GM18861 (cell line): ENCODE results near the gene CFAP58.

Experiments used
- ATAC-seq: cut with Tn5 transposase; IDR thresholded peaks from one replicate; pipeline ENCODE4 v1.9.1; 2021; ENCODE audit not compliant: unreplicated experiment

The CFAP58 gene

DNA sequence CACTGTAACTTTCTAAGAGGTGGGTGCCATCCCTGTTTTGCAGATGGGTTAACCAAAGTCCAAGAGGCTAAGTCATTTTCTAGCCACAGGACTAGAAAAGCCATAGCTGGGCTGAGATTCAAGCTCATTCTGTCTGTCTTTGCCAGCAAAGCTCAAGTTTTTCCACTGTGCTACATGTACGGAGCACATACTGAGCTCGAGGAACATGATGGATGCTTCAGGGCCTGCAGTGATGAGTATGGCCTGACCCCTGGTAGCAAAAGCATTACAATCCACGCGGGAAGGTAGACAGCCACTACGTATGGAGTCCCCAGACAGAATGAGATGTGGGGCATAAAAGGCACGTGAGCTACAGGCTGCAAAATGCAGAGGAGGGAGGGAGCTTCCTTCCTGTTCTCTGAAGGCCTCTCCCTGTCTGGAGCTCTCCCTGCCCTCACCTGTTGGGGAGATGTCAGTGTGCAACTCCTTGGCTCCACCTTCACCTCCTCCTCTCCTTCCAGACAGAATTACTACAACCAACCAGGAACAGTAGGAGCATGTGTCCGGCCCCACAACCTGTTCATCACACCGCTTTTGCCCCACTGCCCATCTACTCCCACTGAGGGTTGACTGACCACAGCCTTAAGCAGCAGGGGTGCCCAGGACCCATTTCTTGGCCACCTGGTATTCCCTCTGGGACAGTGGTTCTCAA, 31.8 kb upstream of the CFAP58 start:
- no peak for ATAC-seq

DNA sequence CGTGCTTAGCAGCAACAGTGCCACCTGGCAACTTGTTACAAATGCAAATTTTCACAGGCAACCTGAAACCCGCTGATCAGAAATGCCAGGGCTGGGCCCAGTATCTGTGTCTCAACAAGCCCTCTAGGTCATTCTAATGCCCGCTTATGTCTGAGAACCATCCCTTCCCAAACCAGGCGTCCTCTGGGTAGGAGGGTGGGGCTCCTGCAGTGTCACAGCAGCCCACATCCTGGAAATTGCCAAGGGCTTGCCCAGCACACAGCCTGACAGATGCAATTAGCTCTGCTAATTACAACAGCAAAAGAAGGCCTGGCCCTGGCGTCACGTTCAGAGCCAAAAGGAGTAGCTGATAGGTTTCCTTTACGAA, 31.2 kb upstream of the CFAP58 start:
- ATAC-seq, result peak; percentile 38

DNA sequence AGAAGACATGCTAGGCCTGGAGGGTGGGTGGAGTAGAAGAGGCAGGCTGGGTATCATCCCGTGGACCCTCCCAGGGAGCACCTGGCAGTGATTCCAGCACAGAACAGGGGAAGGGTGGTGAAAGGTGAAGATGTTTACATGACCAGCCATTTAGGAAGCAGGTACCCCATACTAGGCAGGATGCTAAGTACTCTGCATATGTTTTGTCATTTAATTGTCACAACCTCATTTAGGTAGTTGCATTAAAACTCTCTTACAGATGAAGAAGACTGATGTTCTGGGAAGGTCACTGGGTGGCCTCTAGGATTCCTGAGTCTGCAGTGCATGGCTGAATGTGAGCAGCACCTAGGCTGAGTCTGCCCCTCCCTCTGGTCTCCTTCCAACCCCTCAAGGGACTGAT, 30.5 kb upstream of the CFAP58 start:
- ATAC-seq, result no peak

DNA sequence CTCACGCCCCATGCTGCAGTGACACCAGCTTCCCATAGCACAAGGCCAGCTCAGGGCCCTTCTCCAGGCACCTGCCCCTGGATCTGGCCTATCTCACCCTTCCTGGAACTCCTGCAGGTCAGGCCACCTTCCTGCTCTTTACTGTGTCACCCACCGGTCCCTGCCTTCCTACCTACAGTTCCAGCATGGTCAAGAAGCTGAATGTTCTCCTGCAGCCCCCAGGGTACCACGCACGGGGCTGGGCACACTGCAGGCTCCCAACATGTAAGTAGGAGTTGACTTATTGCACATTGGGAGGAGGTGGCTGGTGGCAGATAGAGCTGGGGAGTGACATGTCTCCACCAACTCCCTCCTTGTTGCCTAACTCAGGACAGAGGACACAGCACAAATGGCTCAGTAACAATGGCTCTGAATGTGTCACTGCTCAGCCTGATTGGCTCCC, 29.9 kb upstream of the CFAP58 start:
- ATAC-seq, result no peak

DNA sequence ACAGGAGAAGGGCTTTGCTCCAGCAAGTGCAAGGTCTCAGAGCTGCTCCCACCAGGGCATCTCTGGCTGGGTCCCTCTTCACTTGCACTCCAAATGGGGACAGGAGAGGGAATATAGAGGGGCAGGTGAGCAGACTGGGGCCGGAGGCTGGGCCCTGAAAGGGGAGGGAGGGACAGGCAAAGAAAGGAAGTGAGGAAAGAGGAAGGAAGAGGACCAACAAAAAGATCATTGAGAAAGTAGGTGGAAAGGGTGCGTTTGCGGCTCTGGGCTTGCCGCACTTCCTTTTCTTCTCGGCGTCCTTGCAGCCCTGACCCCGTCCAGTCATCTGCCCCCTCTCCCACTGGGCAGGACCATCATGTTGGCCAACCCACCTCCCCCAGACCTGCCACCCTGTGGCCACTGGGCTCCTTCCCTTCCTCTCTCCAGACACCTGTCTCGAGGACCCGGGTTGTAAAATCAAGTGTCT, 29.4 kb upstream of the CFAP58 start:
- no peak for ATAC-seq

DNA sequence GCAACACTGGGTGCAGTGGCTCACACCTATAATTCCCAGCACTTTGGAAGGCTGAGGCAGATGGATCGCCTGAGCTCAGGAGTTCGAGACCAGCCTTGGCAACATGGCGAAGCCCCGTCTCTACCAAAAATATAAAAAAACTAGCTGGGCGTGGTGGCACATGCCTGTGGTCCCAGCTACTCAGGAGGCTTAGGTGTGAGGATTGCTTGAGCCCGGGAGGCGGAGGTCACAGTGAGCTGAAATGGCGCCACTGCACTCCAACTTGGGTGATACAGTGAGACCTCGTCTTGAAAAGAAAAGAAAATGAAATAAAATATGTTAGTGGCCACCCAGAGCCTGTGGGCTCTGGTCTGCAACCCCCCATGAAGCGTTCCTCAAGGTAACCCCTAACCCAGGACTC, 28.7 kb upstream of the CFAP58 start:
- ATAC-seq, result no peak

DNA sequence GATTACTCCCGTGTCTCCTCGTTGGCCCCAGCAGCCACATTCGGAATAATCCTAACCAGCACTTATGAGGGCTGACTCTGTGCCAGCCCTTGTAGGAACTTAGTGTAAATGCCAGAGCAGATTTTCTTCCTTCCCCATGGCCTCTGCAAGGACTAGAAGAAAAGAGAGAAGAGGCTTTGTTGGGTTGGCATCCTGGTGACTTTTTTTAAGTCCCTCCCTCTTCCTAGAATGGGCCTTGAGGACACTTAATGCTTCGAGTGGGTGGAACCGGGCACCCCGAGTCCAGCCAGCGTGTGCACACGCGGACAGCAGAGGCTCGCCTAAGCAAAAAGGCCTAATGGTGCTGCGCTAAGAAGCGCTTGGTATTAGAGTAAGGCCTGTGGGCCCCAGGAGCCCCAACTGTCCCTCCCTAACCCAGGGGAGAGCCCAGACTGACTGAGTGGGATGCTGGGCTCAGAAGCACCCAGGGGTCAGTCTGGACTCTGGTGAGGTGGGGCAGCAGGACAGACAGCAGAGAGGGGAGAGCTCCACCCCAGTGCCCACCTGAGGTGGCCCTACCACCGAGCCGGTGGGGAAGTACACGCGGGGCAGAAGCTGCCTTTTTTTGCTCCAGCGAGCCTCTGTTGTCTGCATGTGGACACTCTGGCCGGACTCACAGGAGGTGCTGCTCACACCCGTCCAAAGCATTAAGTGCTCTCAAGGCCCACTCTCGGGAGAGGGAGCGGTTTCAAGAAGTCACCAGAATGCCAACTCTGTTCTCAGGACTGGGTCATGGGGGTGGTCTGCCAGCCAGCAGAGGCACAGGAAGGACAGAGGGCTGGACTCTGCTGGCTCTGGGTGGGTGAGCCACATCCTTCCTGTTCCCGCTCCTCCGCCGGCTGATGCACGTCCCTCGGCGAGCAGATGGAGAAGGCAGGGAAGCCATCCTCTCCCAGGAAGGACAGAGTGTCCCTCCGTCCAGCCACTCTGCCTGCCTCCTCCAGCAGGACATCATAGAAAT, 27.9 kb upstream of the CFAP58 start:
- ATAC-seq, result no peak

DNA sequence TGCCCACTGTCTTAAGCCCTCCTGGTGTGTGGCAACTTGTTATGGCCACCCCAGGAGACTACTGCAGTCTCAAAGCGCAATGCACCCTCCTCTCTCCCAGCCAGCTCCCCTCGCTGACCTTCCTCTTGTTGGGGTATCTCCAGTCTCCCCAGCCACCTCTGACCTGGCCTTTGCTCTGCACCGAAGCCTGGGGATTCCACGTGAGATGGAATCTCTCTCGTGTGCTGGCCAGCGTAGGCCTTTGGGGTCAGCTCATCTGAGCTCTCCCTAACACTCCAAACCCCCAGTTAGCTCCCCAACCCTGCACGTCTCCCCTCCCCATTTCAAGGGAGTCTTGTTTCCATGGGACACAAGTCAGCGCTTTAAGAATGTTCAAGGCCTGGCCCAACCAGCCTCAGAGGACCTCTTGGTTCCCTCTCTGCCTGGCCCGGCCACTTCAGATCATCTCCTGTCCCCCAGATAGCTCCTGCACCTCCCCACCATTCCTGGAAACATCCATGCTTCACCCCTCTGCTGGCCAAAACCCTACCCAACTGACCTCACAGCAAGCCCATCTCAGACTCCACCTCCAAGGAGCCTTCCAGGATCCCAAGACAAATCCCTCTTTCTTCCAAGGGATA, 26.5 kb upstream of the CFAP58 start:
- no peak for ATAC-seq

DNA sequence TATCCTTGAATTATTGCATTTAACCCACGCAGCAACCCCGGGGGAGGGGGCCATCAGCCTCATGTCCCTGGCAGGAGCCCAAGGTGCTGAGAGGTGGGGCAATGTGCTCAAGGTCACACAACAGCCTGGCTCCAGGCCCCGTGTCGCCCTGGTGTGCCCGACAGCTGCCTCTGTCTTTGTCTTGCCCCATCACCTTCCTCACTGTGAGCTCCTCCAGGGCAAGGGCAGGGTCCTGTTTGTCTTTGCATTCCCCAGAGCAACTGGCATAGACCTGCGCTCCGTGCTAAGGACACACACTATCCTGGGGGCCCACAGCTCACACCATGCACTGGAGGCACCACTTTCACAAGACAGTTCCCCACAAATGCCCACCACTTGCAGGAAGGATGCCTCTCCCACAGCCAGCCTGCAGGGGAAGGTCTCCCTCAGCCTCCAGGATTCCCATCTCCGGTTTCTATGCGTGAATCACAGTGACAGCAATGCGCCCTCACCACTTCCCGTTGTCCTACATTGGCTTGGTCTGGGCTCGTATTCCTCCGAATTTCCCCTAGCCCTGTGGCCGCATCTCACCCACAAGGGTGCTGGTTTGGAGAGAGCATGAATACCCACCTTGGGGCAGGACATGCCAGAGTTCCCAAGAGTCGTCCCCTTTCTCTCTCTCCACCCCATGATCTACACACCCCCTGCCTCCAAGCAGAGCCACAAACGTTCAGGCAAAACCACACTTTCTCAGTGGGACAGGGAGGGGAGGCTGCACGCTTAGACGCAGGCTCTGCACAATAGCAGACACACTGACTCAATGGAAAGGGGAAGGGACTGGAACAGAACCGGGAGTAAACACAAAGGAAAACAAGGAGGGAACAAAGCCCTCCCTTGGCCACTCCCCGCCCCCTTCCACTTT, 25.6 kb upstream of the CFAP58 start:
- ATAC-seq, result no peak

DNA sequence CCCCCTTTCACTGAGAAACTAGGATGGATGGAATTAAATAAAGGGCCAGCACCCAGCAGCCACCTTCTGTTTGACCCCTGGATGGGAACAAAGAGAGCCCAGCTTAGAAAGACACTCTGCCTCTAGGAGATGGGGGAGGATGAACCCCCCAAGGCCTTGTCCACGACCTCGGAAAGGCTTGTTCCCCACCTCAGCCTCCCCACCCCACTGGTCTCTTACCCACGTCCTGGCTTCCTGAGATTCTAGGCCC, 25.1 kb upstream of the CFAP58 start:
- ATAC-seq, result no peak

DNA sequence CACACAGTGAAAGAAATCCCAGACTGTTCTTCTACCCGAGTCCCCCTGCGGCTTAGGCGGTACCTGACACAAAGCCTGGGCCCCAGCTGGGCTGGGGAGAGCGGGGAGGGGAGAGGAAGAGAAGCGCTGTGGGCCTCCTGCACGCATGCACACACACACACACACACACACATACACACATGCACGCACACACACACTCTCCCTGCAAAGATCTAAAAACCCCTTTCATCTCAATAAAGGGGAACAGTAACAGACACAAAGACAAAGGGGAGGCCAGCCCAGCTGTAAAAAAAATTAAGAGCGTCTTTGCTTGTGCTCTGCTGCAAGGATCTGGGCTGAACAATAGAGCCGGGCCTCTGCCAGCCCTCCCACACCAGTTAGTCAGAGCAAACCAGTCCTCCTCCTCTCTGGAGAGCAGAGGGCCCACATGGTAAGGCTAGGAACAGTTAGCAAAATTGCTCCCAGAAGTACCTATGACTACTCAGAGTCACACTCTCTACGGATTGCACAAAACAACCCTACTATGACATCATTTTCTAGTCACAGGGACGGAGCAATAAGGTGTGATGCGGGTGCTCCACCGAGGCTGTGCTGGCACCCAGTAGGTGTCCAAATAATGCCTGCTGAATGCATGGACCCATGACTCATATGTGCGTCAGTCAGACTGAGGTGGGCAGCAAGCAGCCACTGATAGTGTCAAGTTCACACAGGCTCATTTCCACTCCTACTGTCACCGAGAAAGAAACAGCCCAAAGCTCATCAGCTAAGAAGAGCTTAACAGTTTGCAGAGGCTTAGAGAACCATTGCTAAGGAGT, 24.5 kb upstream of the CFAP58 start:
- peak; percentile 39 for ATAC-seq

DNA sequence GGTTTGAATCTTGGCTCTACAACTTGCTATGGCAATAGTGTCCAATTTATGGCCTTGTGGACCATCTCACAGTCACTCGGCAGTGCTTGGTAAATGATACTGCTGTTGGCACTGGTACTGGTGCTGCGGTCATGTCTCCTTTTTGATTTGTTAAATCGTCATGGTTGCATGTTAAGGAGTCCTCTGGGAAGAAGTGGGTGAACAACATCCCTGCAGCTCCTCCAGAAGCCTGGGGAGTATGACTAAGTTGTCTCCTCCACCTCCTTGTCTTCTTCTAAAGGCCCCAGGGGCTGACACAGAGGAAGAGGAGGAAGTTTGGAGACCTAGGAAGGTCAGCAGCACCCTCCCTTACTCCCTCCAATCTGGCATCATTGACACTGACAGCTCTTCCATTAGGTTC, 23.9 kb upstream of the CFAP58 start:
- ATAC-seq, result no peak

DNA sequence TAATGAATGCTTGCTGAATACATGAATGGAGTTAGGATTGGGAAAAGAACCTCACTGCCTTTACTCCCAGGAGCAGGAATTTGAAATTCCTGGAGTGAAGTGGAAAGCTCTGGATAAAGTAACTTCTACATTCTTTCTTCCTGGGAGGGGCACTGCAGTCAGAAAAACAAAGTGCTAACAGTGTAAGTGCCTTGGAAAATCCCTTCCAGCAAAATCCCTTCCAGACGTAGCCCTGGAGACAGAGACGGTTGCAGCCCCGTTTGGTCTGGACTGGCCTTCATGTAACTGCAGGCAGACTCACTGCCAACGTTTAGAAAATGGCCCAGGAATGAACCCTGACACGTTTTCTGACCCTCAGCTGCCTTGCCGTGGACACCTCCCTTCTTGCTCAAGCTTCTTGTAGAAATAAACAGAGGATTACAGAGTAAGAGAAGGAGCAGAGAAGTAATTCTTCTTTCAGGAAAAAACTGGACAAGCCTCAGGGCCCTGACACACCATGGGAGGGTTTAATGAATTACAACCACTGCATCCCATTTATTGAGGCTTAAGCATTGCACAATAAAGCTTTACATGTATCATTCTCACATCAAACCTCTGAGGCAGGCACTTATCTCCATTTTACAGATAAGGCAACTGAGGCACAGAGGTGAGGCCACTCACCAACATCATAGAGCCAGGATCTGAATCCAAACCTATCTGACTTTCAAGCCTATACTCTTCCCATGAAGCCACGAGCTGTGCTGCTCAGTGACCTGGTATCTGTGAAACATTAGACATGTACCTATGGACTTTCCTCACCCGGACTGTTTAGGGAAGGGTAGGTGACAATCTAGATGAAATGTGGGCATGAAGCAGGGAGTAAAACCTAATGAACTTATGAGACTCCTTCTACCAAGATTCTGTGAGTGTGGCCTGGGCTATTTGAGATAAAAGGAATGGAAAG, 23.2 kb upstream of the CFAP58 start:
- no peak for ATAC-seq

DNA sequence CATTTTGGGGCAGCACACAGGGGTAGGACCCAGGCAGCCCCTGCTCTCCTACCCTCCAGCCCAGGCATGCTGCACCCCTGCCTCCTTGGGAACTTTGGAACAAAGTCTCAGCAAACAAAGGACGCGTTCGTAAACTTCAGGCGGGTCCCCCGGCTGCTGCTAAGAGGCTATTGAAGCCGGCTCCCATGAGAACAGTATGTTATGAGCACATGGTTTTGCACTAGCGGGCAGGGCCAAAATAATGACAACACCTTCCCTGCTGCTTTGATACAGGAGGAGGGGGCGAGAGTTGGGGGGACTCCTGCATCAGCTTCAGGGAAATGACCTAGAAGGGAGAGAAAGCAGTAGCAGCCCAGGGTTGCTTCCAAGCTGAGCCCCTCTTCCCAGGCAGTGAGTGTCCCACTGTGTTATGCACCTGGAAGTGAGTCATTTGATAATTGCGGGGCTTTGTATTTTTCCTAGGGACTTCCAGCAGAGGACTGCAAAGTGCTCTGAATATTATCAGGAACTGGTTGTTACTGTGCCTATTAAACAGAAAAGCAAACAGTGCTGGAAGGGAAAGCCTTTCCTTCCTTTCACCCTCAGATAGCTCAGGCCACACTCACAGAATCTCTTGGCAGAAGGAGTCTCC, 22.3 kb upstream of the CFAP58 start:
- no peak for ATAC-seq

DNA sequence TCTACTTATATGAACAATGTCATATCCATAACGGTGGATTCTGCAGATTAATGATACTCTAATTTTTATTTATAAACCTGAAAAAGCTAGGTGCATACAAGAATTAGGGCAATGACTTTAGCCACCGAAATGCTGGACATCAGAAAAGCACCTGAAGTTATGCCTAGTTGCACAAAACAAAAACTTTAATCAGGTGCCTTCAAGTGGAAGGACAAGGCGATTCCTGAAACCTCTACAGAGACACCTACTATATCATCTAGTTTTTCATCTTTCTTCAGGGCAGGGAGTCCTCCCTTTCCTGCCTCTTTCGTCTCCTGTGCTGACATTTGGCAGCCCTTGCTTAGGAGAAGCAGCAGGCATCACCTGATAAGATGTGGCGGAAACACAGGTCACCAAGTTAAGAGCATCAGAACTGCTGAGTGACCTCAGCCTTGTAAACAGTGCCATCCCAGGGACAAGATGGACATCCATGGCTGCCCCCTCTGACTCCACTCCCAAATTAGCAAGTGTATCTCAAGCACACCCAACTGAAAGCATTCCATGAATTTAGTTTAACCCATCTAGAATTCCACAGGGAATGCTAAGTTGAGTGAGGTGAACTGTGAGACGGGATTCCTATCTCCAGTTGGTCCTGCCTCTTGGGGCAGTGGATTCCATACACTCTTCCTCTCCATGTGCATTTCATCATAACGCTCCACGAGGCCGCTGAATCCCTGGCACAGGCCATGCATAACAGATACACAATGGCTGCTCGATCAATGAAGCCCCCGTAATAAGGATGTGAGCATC, 21.2 kb upstream of the CFAP58 start:
- no peak for ATAC-seq

DNA sequence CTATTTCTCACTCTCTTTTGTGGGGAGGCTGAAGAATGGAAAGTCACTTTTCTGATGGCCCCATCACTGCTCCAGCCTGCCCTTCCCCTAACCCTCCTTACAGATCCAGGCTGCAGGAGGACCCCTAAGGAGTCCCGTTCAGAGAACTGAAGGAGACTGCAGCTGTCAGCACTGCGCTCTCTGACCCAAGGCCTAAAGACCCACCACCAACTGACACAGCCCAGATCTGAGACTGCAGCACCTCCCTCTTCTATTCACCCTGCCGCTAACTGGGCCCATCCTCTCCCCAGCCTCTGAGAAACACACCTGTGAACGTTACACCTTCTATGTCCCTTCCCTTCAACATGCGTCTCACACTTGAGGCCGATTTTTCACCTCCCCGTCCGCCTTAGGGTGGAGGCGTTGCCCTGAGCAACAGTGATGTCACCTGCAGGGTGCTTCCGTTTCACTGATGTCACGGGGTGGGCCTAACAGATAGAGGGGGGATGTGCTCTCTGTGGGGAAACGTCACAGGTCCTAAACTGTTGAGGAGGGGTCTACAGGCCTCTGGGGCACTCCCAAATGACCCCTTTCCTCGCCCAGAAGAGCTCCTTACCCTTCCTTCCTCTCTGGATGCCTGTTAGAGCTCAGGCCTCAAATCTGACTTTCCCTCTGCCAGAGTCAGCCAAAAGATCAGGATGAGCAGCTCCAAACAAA, 20.5 kb upstream of the CFAP58 start:
- ATAC-seq, result no peak

DNA sequence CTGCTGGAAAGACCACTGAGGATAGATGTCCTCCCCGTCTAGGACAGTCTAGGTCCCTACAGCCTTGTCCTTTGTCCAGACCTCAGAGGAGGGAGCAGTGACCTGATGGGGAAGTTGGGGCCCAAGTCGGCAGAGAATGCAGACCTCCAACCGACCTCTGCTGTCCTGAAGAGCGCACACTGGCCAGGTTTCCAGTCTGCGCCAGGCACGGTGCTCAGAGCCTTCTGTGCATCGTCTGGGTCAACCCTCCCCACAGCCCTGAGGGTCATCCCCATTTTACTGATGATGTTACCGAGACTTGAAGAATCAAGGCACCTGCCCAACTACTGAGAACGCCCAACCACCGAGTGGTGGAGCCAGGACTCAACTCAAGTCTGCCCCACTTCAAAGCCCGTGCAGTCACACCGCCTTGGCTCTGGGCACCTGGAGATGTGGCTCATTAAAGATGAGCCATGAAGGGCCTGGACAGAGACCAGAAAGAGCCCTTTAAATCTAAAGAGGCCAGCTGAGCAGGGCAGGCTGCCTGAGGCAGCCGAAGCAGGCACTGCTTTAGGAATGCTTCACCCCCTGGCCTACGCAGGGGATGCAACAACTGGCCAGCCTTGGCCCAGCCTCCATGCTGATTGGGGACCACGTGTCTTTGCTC, 19.8 kb upstream of the CFAP58 start:
- no peak for ATAC-seq
